OCI-LY7 (cell line): ENCODE measurements around the gene NKPD1. TPM values are rescaled to one million over a fixed set of nuclear protein-coding genes. Genes with fewer than 3 reads are reported as not detected.

Experiments used
- BruUV-seq: library from RNA; stranded (reverse); fragments of 400-500 nt; replicated peaks from 2 replicates; lab custom pipeline; 2021; lab: Mats Ljungman, UMichigan
- CTCF ChIA-PET: fragments of 300-600 bp; sonication (Branson Sonifier 250); formaldehyde crosslinking; loops from one replicate; lab custom pipeline; 2022; ENCODE audit warnings: antibody characterized with exemption; ENCODE audit not compliant: unreplicated experiment; lab: Charles Lee
- POLR2A ChIA-PET: fragments of 300-600 bp; sonication (Branson Sonifier 250); formaldehyde crosslinking; loops from one replicate; lab custom pipeline; 2022; ENCODE audit warnings: antibody characterized with exemption; lab: Charles Lee
- DNase-seq: peaks from one replicate; pipeline ENCODE4 v3.0.0-alpha.2; 2015; ENCODE audit warnings: low spot score
- H2AFZ ChIP-seq: fragments of 200-600 bp; sonication (generic), shearing (Covaris generic); 2 replicates; pipeline ENCODE4 v1.6.1; 2014; ENCODE audit warnings: mild to moderate bottlenecking, antibody characterized with exemption, low read length, moderate library complexity
- H3K27ac ChIP-seq: fragments of 200-600 bp; sonication (generic); 2 replicates; pipeline ENCODE4 v1.5.1; 2014; ENCODE audit warnings: mixed run types, low read depth, mild to moderate bottlenecking, moderate library complexity, low read length, inconsistent platforms; ENCODE audit not compliant: poor library complexity, severe bottlenecking
- H3K36me3 ChIP-seq: fragments of 200-600 bp; sonication (generic); 2 replicates; pipeline ENCODE4 v1.6.1; 2014; ENCODE audit warnings: mild to moderate bottlenecking, antibody characterized with exemption, low read length, moderate library complexity, mixed read lengths; ENCODE audit not compliant: insufficient read depth
- H3K4me1 ChIP-seq: fragments of 200-600 bp; sonication (generic); 2 replicates; pipeline ENCODE4 v1.5.1; 2014; ENCODE audit warnings: mild to moderate bottlenecking, low read length; ENCODE audit not compliant: insufficient read depth, poor library complexity, severe bottlenecking
- H3K4me2 ChIP-seq: fragments of 200-600 bp; sonication (generic); 2 replicates; pipeline ENCODE4 v1.6.1; 2014; ENCODE audit warnings: mild to moderate bottlenecking, low read length
- H3K4me3 ChIP-seq: fragments of 200-600 bp; sonication (generic); 2 replicates; pipeline ENCODE4 v1.5.1; 2014; ENCODE audit warnings: mild to moderate bottlenecking, low read depth, low read length; ENCODE audit not compliant: poor library complexity, severe bottlenecking
- H3K79me2 ChIP-seq: fragments of 200-600 bp; sonication (generic); 2 replicates; pipeline ENCODE4 v1.6.1; 2016; ENCODE audit warnings: low read depth, mild to moderate bottlenecking, low read length, moderate library complexity, mixed read lengths; ENCODE audit not compliant: insufficient read depth
- H3K9me2 ChIP-seq: fragments of 200-600 bp; sonication (generic); 2 replicates; pipeline ENCODE4 v1.6.1; 2016; ENCODE audit warnings: mild to moderate bottlenecking, low read length, mixed read lengths; ENCODE audit not compliant: insufficient read depth
- H3K9me3 ChIP-seq: fragments of 200-600 bp; sonication (generic); 2 replicates; pipeline ENCODE4 v1.6.1; 2014; ENCODE audit warnings: mild to moderate bottlenecking, mixed run types, low read length, mixed read lengths
- H4K20me1 ChIP-seq: fragments of 200-600 bp; sonication (generic); 2 replicates; pipeline ENCODE4 v1.6.1; 2014; ENCODE audit warnings: mild to moderate bottlenecking, antibody characterized with exemption, low read length, moderate library complexity, mixed read lengths; ENCODE audit not compliant: insufficient read depth
- EZH2phosphoT487 ChIP-seq: fragments of 200-600 bp; sonication (generic); IDR thresholded peaks from 2 replicates; pipeline ENCODE4 v1.6.1; 2018; ENCODE audit warnings: low read depth, borderline replicate concordance, mild to moderate bottlenecking, mixed run types, antibody characterized with exemption, low read length, moderate library complexity, mixed read lengths
- intact Hi-C: fragments of 100-400 bp; cut with micrococcal nuclease; formaldehyde crosslinking; loops from one replicate; pipeline ENCODE4 v1.10.0; 2022; ENCODE audit not compliant: unreplicated experiment
- total RNA-seq, 2 experiments: library from RNA; depleted of rRNA in 1 of 2; stranded (reverse); fragments of >200 nt in 1 of 2; shearing (Covaris generic) in 1 of 2; gene quantifications; 2 replicates each; pipeline ENCODE4 v1.2.3, GENCODE V29; 2014 to 2022
- TF ChIP-seq, protein P1 (sequence below): fragments of 200-600 bp; sonication (generic); conservative IDR thresholded peaks from 2 replicates; pipeline ENCODE4 v1.5.1; 2014; ENCODE audit warnings: mild to moderate bottlenecking, antibody characterized with exemption, low read length, moderate library complexity, mixed read lengths

NKPD1 gene
- total RNA-seq, 2 experiments from 2014 or later = 0.50 to 1.0 TPM

DNA sequence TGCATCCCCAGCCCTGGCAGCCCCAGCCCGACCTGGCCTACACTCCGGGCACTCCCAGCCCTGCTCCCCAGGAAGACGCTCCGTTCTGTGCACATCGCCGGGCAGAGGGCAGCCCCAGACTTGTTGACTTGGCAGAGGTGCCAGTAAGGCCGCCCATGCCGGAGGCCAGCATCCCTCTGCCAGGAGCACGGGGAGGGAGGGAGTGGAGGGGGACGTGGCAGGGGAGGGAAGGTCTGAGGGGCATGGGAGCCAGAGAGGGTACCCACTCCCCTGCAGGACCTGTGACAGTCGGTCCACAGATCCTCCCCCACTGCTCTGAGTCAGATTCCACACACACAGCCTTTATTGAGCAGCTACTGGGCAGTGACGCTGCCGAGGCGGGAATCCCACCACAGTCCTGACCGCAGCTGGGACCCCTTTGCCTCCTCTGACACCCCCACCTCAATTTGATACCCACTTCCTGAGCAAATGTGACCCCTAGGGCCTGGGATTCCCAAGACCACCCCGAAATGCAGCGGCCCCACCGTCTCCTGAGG is 1.9 kb upstream of the NKPD1 start:
- CTCF ChIA-PET = no interaction called here
- H4K20me1 ChIP-seq = no peaks in the 10 kb centered on the region
- no peaks in the 10 kb centered on the region for H3K9me3 ChIP-seq
- no peak overlapping the region for H3K4me3 ChIP-seq
- no peak overlapping the region for H3K27ac ChIP-seq
- no peaks in the 10 kb centered on the region for H3K79me2 ChIP-seq
- H3K9me2 ChIP-seq = no peaks in the 10 kb centered on the region
- TF ChIP-seq, protein P1, sequence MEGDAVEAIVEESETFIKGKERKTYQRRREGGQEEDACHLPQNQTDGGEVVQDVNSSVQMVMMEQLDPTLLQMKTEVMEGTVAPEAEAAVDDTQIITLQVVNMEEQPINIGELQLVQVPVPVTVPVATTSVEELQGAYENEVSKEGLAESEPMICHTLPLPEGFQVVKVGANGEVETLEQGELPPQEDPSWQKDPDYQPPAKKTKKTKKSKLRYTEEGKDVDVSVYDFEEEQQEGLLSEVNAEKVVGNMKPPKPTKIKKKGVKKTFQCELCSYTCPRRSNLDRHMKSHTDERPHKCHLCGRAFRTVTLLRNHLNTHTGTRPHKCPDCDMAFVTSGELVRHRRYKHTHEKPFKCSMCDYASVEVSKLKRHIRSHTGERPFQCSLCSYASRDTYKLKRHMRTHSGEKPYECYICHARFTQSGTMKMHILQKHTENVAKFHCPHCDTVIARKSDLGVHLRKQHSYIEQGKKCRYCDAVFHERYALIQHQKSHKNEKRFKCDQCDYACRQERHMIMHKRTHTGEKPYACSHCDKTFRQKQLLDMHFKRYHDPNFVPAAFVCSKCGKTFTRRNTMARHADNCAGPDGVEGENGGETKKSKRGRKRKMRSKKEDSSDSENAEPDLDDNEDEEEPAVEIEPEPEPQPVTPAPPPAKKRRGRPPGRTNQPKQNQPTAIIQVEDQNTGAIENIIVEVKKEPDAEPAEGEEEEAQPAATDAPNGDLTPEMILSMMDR = no peak
- TF ChIP-seq EZH2phosphoT487 = no peak
- H3K36me3 ChIP-seq = no peaks in the 10 kb centered on the region
- no peak for DNase-seq
- H3K4me1 ChIP-seq = peaks cover 16% of the 10 kb centered on the region
- no peak overlapping the region for H2AFZ ChIP-seq
- BruUV-seq = no TSS peak
- POLR2A ChIA-PET = interaction anchor here (0.5 kb wide), 1 partner anchor 171 kb away, joined by 4 read pairs; no protein-coding TSS in a partner anchor
- no peak overlapping the region for H3K4me2 ChIP-seq
- intact Hi-C loops = no loop called here

DNA sequence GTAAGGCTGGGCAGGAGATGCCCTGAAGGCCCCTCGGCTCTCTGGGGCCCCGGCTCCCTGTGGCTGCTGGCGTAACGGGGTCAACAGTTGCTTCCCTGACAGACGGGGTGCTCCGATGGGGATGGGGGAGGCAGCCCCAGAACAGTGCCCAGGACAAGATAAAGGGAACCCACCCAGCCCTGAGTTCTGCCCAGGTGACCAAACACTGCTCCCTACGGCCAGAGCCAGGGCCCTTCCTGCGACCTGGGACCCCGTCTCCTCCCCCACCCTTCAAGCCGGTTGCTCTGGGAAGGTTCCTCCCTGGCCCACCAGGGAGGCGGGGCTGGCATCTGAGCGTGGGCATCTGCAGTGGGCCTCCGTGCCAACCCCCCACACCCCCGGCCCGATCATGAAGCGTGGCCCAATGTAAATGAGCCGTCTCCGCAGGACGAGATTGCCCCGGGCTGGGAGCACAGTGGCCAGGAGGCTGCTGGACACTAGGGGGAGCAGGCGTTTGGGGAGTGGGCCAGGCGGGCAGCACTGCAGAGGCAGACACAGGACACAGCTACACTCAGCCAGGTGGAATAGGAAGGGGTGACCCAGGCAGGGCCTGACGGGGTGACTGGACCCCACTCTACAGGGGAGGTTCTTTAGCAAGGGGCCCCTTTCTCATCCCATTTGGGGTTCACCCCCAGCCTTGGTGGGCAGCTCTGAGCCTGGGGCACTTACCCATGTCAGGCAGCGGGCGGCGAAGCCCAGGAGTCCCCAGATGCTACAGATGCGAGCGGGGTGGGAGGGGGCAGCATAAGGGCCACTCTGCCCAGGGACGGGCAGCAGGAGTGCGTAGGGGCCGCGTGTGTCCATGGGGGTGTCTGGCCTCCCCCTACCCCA is 1.2 kb upstream of the NKPD1 start:
- no peak overlapping the region for H3K4me3 ChIP-seq

More for the DNA sequence above, 1.2 kb upstream of the NKPD1 start:
- Histone ChIP-seq H4K20me1 (no peaks in the 10 kb centered on the region), H3K4me1 (peaks cover 16% of the 10 kb centered on the region), H3K9me2 (no peaks in the 10 kb centered on the region), H3K79me2 (no peaks in the 10 kb centered on the region), H3K4me2 (no peak overlapping the region), H3K9me3 (no peaks in the 10 kb centered on the region), H2AFZ (no peak overlapping the region), H3K36me3 (no peaks in the 10 kb centered on the region), H3K27ac (no peak overlapping the region)
- no peak for TF ChIP-seq EZH2phosphoT487
- TF ChIP-seq, protein P1 = peak; percentile 30; the same call in 1 of the 2 replicates
- BruUV-seq = no TSS peak
- intact Hi-C loops = no loop called here
- ChIA-PET POLR2A (no interaction called here), CTCF (no interaction called here)
- no peak for DNase-seq
